B cell (primary cell): ENCODE results near the gene SAXO1. TPM values are rescaled to one million over a fixed set of nuclear protein-coding genes. Genes with fewer than 3 reads are reported as not detected.

Experiments
- ATAC-seq: fragments of 200-7000 bp; cut with Tn5 transposase; one replicate; pipeline ENCODE4 v1.10.0; 2021; ENCODE audit warnings: low read depth, mild to moderate bottlenecking, moderate number of reproducible peaks, moderate library complexity
- CTCF ChIA-PET: fragments of 350-600 bp; sonication (Branson Sonifier 250); formaldehyde crosslinking; loops from one replicate; lab custom pipeline; 2021; ENCODE audit warnings: antibody characterized with exemption, inconsistent platforms; lab: Charles Lee
- POLR2A ChIA-PET: fragments of 350-600 bp; sonication (Branson Sonifier 250); formaldehyde crosslinking; loops from one replicate; lab custom pipeline; 2021; ENCODE audit warnings: antibody characterized with exemption; lab: Charles Lee
- DNase-seq: peaks from one replicate; pipeline ENCODE4 v3.0.0; 2013
- H2AFZ ChIP-seq: 2 replicates; pipeline ENCODE4 v1.6.1; 2012; ENCODE audit warnings: mild to moderate bottlenecking, low read depth, low read length; ENCODE audit not compliant: insufficient read depth, poor library complexity, severe bottlenecking
- H3K27ac ChIP-seq, 2 donors: 1 replicate in 1 of 2; 2 replicates in 1 of 2; pipeline ENCODE4 v1.5.1; 2012 to 2013; ENCODE audit warnings: low read length in 2 of 2, mild to moderate bottlenecking in 2 of 2, moderate library complexity in 1 of 2
- H3K27me3 ChIP-seq, 4 experiments: fragments of 200-600 bp in 1 of 4; sonication (generic) in 1 of 4; replicated peaks in 1 of 4; 1 replicate in 2 of 4; 2 replicates in 2 of 4; pipeline versions ENCODE4 v1.6.1 to v1.7.0; 2013 to 2016; ENCODE audit warnings: low read length in 3 of 4, mild to moderate bottlenecking in 2 of 4, mixed read lengths in 1 of 4, moderate library complexity in 1 of 4; ENCODE audit not compliant: insufficient read depth in 4 of 4, control insufficient read depth in 3 of 4; ENCODE audit errors: control extremely low read depth in 1 of 4
- H3K36me3 ChIP-seq, 2 experiments: replicated peaks in 1 of 2; 1 replicate in 1 of 2; 2 replicates in 1 of 2; pipeline versions ENCODE4 v1.6.1 to v1.7.1; 2013; ENCODE audit warnings: low read length in 1 of 2; ENCODE audit not compliant: insufficient read depth in 2 of 2, control insufficient read depth in 1 of 2; ENCODE audit errors: control extremely low read depth in 1 of 2, extremely low read depth in 1 of 2
- H3K4me1 ChIP-seq, 2 donors: fragments of 200-600 bp in 1 of 2; sonication (generic) in 1 of 2; 1 replicate in 1 of 2; 2 replicates in 1 of 2; pipeline versions ENCODE4 v1.5.1 to v1.6.1; 2013 to 2017; ENCODE audit warnings: low read length in 2 of 2; ENCODE audit not compliant: control insufficient read depth in 2 of 2, insufficient read depth in 2 of 2
- H3K4me2 ChIP-seq: replicated peaks from 2 replicates; pipeline ENCODE3; 2012; ENCODE audit warnings: mild to moderate bottlenecking, low read depth, low read length; ENCODE audit not compliant: poor library complexity, severe bottlenecking
- H3K4me3 ChIP-seq, 5 experiments: fragments of 200-600 bp in 1 of 5; sonication (generic) in 1 of 5; 1 replicate in 3 of 5; 2 replicates in 2 of 5; pipeline versions ENCODE4 v1.5.1 to v1.7.0; 2011 to 2016; ENCODE audit warnings: low read length in 4 of 5, mild to moderate bottlenecking in 4 of 5, low read depth in 2 of 5, control low read depth in 1 of 5, moderate library complexity in 1 of 5; ENCODE audit not compliant: insufficient read depth in 1 of 5; ENCODE audit errors: control extremely low read depth in 1 of 5, extremely low read depth in 1 of 5
- H3K79me2 ChIP-seq: fragments of 200-600 bp; sonication (generic); one replicate; pipeline ENCODE4 v1.6.0; 2016; ENCODE audit warnings: low read length; ENCODE audit not compliant: control insufficient read depth, insufficient read depth
- H3K9ac ChIP-seq: fragments of 200-600 bp; sonication (generic); 2 replicates; pipeline ENCODE4 v1.6.1; 2017; ENCODE audit warnings: mild to moderate bottlenecking, low read length, moderate library complexity
- H3K9me3 ChIP-seq, 3 donors: one replicate each; pipeline versions ENCODE4 v1.6.1 to v1.7.1; 2013; ENCODE audit warnings: low read length in 2 of 3; ENCODE audit not compliant: control insufficient read depth in 2 of 3, insufficient read depth in 1 of 3; ENCODE audit errors: control extremely low read depth in 1 of 3
- H4K20me1 ChIP-seq: 2 replicates; pipeline ENCODE4 v1.6.0; 2012; ENCODE audit warnings: mild to moderate bottlenecking, low read length; ENCODE audit not compliant: insufficient read depth, control insufficient read depth, poor library complexity, severe bottlenecking
- H3K27ac Mint-ChIP-seq: one replicate; pipeline ENCODE4 v1.8.0; 2021; ENCODE audit warnings: mixed read lengths
- H3K27me3 Mint-ChIP-seq: one replicate; pipeline ENCODE4 v1.8.0; 2021; ENCODE audit warnings: mixed read lengths
- H3K4me1 Mint-ChIP-seq: one replicate; pipeline ENCODE4 v1.8.0; 2021; ENCODE audit warnings: mixed read lengths
- H3K4me3 Mint-ChIP-seq: one replicate; pipeline ENCODE4 v1.8.0; 2021; ENCODE audit warnings: mixed read lengths
- H3K9me3 Mint-ChIP-seq: one replicate; pipeline ENCODE4 v1.8.0; 2022; ENCODE audit warnings: mixed read lengths; ENCODE audit not compliant: insufficient read depth
- EZH2 ChIP-seq: IDR thresholded peaks from 2 replicates; pipeline ENCODE4 v1.6.1; 2012; ENCODE audit warnings: borderline replicate concordance, low read depth, mild to moderate bottlenecking, moderate library complexity, low read length; ENCODE audit not compliant: insufficient read depth, poor library complexity, severe bottlenecking
- WGBS: methylation state at CpG from one replicate; pipeline ENCODE4 v1.1.5; 2013; ENCODE audit warnings: missing lambda C conversion rate; ENCODE audit not compliant: insufficient coverage; 5-methylcytosine and 5-hydroxymethylcytosine counted together
- intact Hi-C: fragments of 100-400 bp; cut with micrococcal nuclease; formaldehyde crosslinking; loops from one replicate; pipeline ENCODE4 v1.10.0; 2022
- polyA plus RNA-seq: library from polyadenylated mRNA; depleted of rRNA; stranded (reverse); fragments of >200 nt; gene quantifications from 2 replicates; pipeline ENCODE4 v1.2.3, GENCODE V29; 2012
- total RNA-seq, 2 donors: library from RNA; stranded (reverse); fragments of 120-200 nt in 1 of 2; gene quantifications; 1 replicate in 1 of 2; 2 replicates in 1 of 2; pipeline versions ENCODE4 v1.2.3 to v1.2.4, GENCODE V29; 2013 to 2022
- TF ChIP-seq, protein P1 (sequence below): fragments of 200-600 bp; IDR thresholded peaks from one replicate; pipeline ENCODE4 v1.8.0; 2022; ENCODE audit warnings: antibody characterized with exemption, mild to moderate bottlenecking

Gene SAXO1
- total and polyA plus RNA-seq, 2 donors (not counting 1 experiment from before 2014, with no cell fraction given): 0.01 TPM; not detected in 1

- Histone ChIP-seq H3K27me3 (peaks cover 0 to 2% (median 0%) of the 10 kb centered on the region in 4 experiments), H3K4me3 (no peak overlapping the region), H3K36me3 (no peaks in the 10 kb centered on the region), H3K4me1 (no peaks in the 10 kb centered on the region), H3K79me2 (no peaks in the 10 kb centered on the region), H3K9me3 (no peaks in the 10 kb centered on the region), H2AFZ (no peak overlapping the region), H4K20me1 (no peaks in the 10 kb centered on the region), H3K4me2 (no peak overlapping the region), H3K27ac (no peak overlapping the region), H3K9ac (no peak overlapping the region)
- 100% methylated on average over 2 of the region's 5 CpGs for WGBS
- DNase-seq: no peak
- no peak for TF ChIP-seq EZH2
- TF ChIP-seq, protein P1, sequence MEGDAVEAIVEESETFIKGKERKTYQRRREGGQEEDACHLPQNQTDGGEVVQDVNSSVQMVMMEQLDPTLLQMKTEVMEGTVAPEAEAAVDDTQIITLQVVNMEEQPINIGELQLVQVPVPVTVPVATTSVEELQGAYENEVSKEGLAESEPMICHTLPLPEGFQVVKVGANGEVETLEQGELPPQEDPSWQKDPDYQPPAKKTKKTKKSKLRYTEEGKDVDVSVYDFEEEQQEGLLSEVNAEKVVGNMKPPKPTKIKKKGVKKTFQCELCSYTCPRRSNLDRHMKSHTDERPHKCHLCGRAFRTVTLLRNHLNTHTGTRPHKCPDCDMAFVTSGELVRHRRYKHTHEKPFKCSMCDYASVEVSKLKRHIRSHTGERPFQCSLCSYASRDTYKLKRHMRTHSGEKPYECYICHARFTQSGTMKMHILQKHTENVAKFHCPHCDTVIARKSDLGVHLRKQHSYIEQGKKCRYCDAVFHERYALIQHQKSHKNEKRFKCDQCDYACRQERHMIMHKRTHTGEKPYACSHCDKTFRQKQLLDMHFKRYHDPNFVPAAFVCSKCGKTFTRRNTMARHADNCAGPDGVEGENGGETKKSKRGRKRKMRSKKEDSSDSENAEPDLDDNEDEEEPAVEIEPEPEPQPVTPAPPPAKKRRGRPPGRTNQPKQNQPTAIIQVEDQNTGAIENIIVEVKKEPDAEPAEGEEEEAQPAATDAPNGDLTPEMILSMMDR: no peak
- Mint-ChIP-seq H3K27ac (no peak overlapping the region), H3K27me3 (peaks cover 8% of the 10 kb centered on the region), H3K9me3 (no peaks in the 10 kb centered on the region), H3K4me3 (no peak overlapping the region), H3K4me1 (no peaks in the 10 kb centered on the region)
- ATAC-seq: no peak
- intact Hi-C loops: no loop called here
- CTCF ChIA-PET: no interaction called here
- POLR2A ChIA-PET: no interaction called here
Observed at GRCh38 chr9:18990494-18990893, 42.5 kb downstream of the SAXO1 start.

- Histone ChIP-seq H2AFZ (no peak overlapping the region), H3K27ac (no peak overlapping the region), H3K4me3 (no peak overlapping the region), H3K9ac (no peak overlapping the region), H3K27me3 (no peaks in the 10 kb centered on the region), H3K36me3 (no peaks in the 10 kb centered on the region), H3K9me3 (no peaks in the 10 kb centered on the region), H3K79me2 (no peaks in the 10 kb centered on the region), H4K20me1 (no peaks in the 10 kb centered on the region), H3K4me2 (no peak overlapping the region), H3K4me1 (no peaks in the 10 kb centered on the region)
- H3K4me3 Mint-ChIP-seq: no peak overlapping the region
- TF ChIP-seq EZH2: no peak
- TF ChIP-seq, protein P1: no peak
- H3K27me3 Mint-ChIP-seq: peaks cover 8% of the 10 kb centered on the region
- no peaks in the 10 kb centered on the region for H3K9me3 Mint-ChIP-seq
- WGBS: 93% methylated on average over 4 of the region's 4 CpGs
- POLR2A ChIA-PET: no interaction called here
- DNase-seq (no peak), ATAC-seq (no peak)
- H3K27ac Mint-ChIP-seq: no peak overlapping the region
- intact Hi-C loops: no loop called here
- CTCF ChIA-PET: no interaction called here
- H3K4me1 Mint-ChIP-seq: no peaks in the 10 kb centered on the region
Observed at GRCh38 chr9:18989865-18990264, 43.1 kb downstream of the SAXO1 start.
